Caco-2 (cell line): ENCODE results near the gene AGFG1. TPM values are rescaled to one million over a fixed set of nuclear protein-coding genes. Genes with fewer than 3 reads are reported as not detected.

Experiments
- BruUV-seq: library from RNA; stranded (reverse); fragments of 400-500 nt; replicated peaks from 2 replicates; lab custom pipeline; 2021; lab: Mats Ljungman, UMichigan
- CTCF ChIA-PET: fragments of 300-600 bp; sonication (Branson Sonifier 250); formaldehyde crosslinking; loops from one replicate; lab custom pipeline; 2022; ENCODE audit warnings: antibody characterized with exemption; lab: Charles Lee
- POLR2A ChIA-PET: fragments of 300-600 bp; sonication (Branson Sonifier 250); formaldehyde crosslinking; loops from one replicate; lab custom pipeline; 2022; ENCODE audit warnings: antibody characterized with exemption; lab: Charles Lee
- DNase-seq, 2 experiments: peaks; one replicate each; pipeline versions ENCODE4 v3.0.0 to v3.0.0-alpha.2; 2020 to 2022
- H3K27me3 ChIP-seq: replicated peaks from 2 replicates; pipeline ENCODE4 v1.6.0; 2011; ENCODE audit warnings: low read length; ENCODE audit not compliant: control insufficient read depth, insufficient read depth
- H3K36me3 ChIP-seq: 2 replicates; pipeline ENCODE4 v1.5.1; 2011; ENCODE audit warnings: low read length; ENCODE audit not compliant: control insufficient read depth, insufficient read depth
- H3K4me1 ChIP-seq: fragments of 250-450 bp; sonication (Bioruptor Pico); 2 replicates; pipeline ENCODE4 v1.5.1; 2020; ENCODE audit warnings: mild to moderate bottlenecking
- H3K4me3 ChIP-seq: 2 replicates; pipeline ENCODE4 v1.5.1; 2011; ENCODE audit warnings: low read depth, mild to moderate bottlenecking, control low read depth, low read length
- H3K9me3 ChIP-seq: fragments of 250-450 bp; sonication (Bioruptor Pico); 2 replicates; pipeline ENCODE4 v1.5.1; 2020; ENCODE audit warnings: mild to moderate bottlenecking, moderate library complexity
- H3K27ac Mint-ChIP-seq: one replicate; pipeline ENCODE4 v1.8.0; 2022; ENCODE audit warnings: mixed read lengths; ENCODE audit not compliant: unreplicated experiment
- H3K27me3 Mint-ChIP-seq: one replicate; pipeline ENCODE4 v1.8.0; 2022; ENCODE audit warnings: mixed read lengths; ENCODE audit not compliant: insufficient read depth, unreplicated experiment
- H3K36me3 Mint-ChIP-seq: one replicate; pipeline ENCODE4 v1.8.0; 2022; ENCODE audit warnings: mild to moderate bottlenecking, mixed read lengths; ENCODE audit not compliant: insufficient read depth, unreplicated experiment
- H3K4me1 Mint-ChIP-seq: one replicate; pipeline ENCODE4 v1.8.0; 2022; ENCODE audit warnings: low read depth, mixed read lengths; ENCODE audit not compliant: unreplicated experiment
- H3K4me3 Mint-ChIP-seq: one replicate; pipeline ENCODE4 v1.8.0; 2022; ENCODE audit warnings: mild to moderate bottlenecking, moderate library complexity, mixed read lengths; ENCODE audit not compliant: unreplicated experiment
- H3K9me3 Mint-ChIP-seq: one replicate; pipeline ENCODE4 v1.8.0; 2022; ENCODE audit warnings: mixed read lengths; ENCODE audit not compliant: unreplicated experiment
- intact Hi-C: fragments of 100-400 bp; cut with micrococcal nuclease; formaldehyde crosslinking; loops from one replicate; pipeline ENCODE4 v1.10.0; 2022; ENCODE audit not compliant: unreplicated experiment
- total RNA-seq: library from RNA; stranded (reverse); gene quantifications from 2 replicates; pipeline ENCODE4 v1.2.3, GENCODE V29; 2022
- TF ChIP-seq, protein P1 (sequence below), 2 experiments: fragments of 200-600 bp in 1 of 2; IDR thresholded peaks; 1 replicate in 1 of 2; 2 replicates in 1 of 2; pipeline versions ENCODE4 v1.5.1 to v1.8.0; 2011 to 2022; ENCODE audit warnings: antibody characterized with exemption in 1 of 2, control low read depth in 1 of 2, inconsistent platforms in 1 of 2, low read depth in 1 of 2, low read length in 1 of 2, mild to moderate bottlenecking in 1 of 2, moderate library complexity in 1 of 2; ENCODE audit not compliant: insufficient read depth in 1 of 2, severe bottlenecking in 1 of 2, unreplicated experiment in 1 of 2

AGFG1 gene
- total RNA-seq, 1 experiment from 2014 or later: 73.1 TPM

DNA sequence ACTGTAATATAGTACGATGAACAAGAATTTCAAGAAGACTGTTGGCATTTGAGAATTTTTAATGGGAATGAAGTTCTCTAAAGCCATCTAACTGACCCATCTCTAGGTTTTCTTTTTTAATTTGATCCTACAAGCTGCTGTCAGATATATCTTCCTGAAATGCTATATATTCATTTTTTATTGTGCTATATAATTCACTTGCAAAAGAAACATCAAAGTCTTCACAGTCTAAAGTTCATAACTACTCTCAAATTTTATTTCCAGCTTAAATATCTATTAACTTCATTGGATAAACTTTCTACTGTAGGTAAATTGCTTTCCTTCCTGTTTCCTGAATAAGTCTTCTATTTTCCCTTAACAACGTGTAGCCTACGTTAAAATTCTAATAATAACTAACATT is 130.4 kb downstream of the AGFG1 start:
- ChIA-PET POLR2A (no interaction called here), CTCF (no interaction called here)
- Histone ChIP-seq H3K36me3 (no peaks in the 10 kb centered on the region), H3K9me3 (no peaks in the 10 kb centered on the region), H3K4me3 (no peak overlapping the region), H3K27me3 (no peaks in the 10 kb centered on the region), H3K4me1 (no peaks in the 10 kb centered on the region)
- Mint-ChIP-seq H3K36me3 (no peaks in the 10 kb centered on the region), H3K27ac (peak overlapping the region; percentile 19), H3K4me3 (peak overlapping the region; percentile 12), H3K27me3 (no peaks in the 10 kb centered on the region), H3K4me1 (no peaks in the 10 kb centered on the region), H3K9me3 (no peaks in the 10 kb centered on the region)
- DNase-seq: no peak
- no TSS peak for BruUV-seq
- TF ChIP-seq, protein P1, sequence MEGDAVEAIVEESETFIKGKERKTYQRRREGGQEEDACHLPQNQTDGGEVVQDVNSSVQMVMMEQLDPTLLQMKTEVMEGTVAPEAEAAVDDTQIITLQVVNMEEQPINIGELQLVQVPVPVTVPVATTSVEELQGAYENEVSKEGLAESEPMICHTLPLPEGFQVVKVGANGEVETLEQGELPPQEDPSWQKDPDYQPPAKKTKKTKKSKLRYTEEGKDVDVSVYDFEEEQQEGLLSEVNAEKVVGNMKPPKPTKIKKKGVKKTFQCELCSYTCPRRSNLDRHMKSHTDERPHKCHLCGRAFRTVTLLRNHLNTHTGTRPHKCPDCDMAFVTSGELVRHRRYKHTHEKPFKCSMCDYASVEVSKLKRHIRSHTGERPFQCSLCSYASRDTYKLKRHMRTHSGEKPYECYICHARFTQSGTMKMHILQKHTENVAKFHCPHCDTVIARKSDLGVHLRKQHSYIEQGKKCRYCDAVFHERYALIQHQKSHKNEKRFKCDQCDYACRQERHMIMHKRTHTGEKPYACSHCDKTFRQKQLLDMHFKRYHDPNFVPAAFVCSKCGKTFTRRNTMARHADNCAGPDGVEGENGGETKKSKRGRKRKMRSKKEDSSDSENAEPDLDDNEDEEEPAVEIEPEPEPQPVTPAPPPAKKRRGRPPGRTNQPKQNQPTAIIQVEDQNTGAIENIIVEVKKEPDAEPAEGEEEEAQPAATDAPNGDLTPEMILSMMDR (IDR thresholded peaks at IDR 0.05; ENCODE audit: insufficient read depth in 1 of 2, low read depth in 1 of 2, low read length in 1 of 2, severe bottlenecking in 1 of 2, unreplicated experiment in 1 of 2): no peak
- intact Hi-C loops: no loop called here

DNA sequence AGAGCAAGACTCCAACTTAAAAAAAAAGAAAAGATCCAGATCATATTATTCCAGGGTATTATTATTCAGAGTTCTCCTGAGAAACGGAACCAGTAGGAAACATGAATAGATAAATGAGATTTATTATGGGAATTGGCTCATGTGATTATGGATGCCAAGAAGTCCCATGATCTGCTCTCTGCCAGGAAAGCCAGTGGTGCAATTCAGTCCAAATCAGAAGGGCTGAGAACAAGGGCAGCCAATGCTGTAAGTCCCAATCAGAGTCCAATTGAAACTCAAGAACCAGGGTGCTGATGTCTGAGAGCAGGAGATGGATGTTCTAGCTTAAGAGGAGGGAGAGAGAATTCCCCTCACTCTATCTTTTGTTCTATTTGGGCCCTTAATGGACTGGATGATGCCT is 134.5 kb downstream of the AGFG1 start:
- H3K9me3 Mint-ChIP-seq: no peaks in the 10 kb centered on the region
- no TSS peak for BruUV-seq
- CTCF ChIA-PET: no interaction called here

DNA sequence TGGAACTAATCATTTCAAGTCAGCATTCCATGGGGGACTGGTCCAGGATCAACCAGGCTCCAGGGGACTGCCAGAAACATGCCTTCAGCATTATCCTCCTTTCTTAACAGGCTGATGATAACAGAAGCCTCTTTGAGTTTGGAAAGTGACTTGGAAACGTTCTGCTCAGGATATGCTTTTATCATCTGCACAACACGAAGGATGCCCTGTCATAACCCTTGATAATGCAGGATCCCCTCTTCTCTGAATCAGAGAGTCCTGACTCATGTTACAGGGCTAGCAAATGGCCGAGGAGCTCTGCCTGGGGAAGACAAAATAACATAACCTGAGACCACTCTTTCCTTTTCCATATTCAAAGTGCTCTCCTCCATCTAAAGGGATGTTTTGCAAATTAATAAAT is 136.0 kb downstream of the AGFG1 start:
- Histone ChIP-seq H3K9me3 (no peaks in the 10 kb centered on the region), H3K27me3 (no peaks in the 10 kb centered on the region), H3K4me1 (no peaks in the 10 kb centered on the region), H3K36me3 (no peaks in the 10 kb centered on the region), H3K4me3 (no peak overlapping the region)
- H3K27me3 Mint-ChIP-seq: no peaks in the 10 kb centered on the region
- no peak overlapping the region for H3K27ac Mint-ChIP-seq
- TF ChIP-seq, protein P1 (IDR thresholded peaks at IDR 0.05; ENCODE audit: insufficient read depth in 1 of 2, low read depth in 1 of 2, low read length in 1 of 2, severe bottlenecking in 1 of 2, unreplicated experiment in 1 of 2): no peak
- no peak overlapping the region for H3K4me3 Mint-ChIP-seq
- no peaks in the 10 kb centered on the region for H3K36me3 Mint-ChIP-seq
- no TSS peak for BruUV-seq
- CTCF ChIA-PET: interaction anchor here (0.7 kb wide), 1 partner anchor 36 kb away, joined by 3 read pairs; no protein-coding TSS in a partner anchor
- no peaks in the 10 kb centered on the region for H3K4me1 Mint-ChIP-seq
- DNase-seq: no peak
- intact Hi-C loops: no loop called here
- POLR2A ChIA-PET: no interaction called here
- H3K9me3 Mint-ChIP-seq: no peaks in the 10 kb centered on the region

More for the DNA sequence above, 134.5 kb downstream of the AGFG1 start:
- H3K27ac Mint-ChIP-seq: no peak overlapping the region
- no peaks in the 10 kb centered on the region for H3K27me3 Mint-ChIP-seq
- POLR2A ChIA-PET: no interaction called here
- TF ChIP-seq, protein P1 (IDR thresholded peaks at IDR 0.05; ENCODE audit: insufficient read depth in 1 of 2, low read depth in 1 of 2, low read length in 1 of 2, severe bottlenecking in 1 of 2, unreplicated experiment in 1 of 2): no peak
- no peaks in the 10 kb centered on the region for H3K36me3 Mint-ChIP-seq
- H3K4me3 Mint-ChIP-seq: no peak overlapping the region
- H3K27me3 ChIP-seq: no peaks in the 10 kb centered on the region
- H3K4me1 ChIP-seq: no peaks in the 10 kb centered on the region
- no peak for DNase-seq
- no peaks in the 10 kb centered on the region for H3K4me1 Mint-ChIP-seq
- H3K9me3 ChIP-seq: no peaks in the 10 kb centered on the region
- H3K36me3 ChIP-seq: no peaks in the 10 kb centered on the region
- H3K4me3 ChIP-seq: no peak overlapping the region
- intact Hi-C loops: no loop called here
